DND-41 (cell line): ENCODE data around the gene DTWD2.

ENCODE experiments used
- EZH2 ChIP-seq: IDR thresholded peaks from 3 replicates; pipeline ENCODE4 v1.6.1; 2012; ENCODE audit warnings: borderline replicate concordance, low read depth, mild to moderate bottlenecking, moderate library complexity, low read length, inconsistent platforms; ENCODE audit not compliant: severe bottlenecking
- TF ChIP-seq, protein P1 (sequence below): IDR thresholded peaks from 2 replicates; pipeline ENCODE4 v1.5.1; 2012; ENCODE audit warnings: borderline replicate concordance, low read length, moderate library complexity, mild to moderate bottlenecking; ENCODE audit not compliant: poor library complexity, severe bottlenecking; ENCODE audit errors: extremely low read depth

DNA sequence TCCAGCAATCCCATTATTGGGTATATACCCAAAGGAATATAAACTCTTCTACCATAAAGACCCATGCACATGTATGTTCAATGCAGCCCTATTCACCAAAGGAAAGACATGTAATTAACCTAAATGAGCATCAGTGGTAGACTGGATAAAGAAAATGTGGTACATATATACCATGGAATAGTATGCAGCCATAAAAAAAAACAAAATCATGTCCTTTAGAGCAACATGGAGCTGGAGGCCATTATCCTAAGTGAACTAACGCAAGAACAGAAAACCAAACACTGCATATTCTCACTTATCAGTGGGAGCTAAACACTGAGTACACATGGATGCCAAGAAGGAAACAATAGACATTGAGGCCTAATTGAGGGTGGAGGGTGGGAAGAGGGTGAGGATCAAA is 27.8 kb downstream of the DTWD2 start:
- TF ChIP-seq, protein P1, sequence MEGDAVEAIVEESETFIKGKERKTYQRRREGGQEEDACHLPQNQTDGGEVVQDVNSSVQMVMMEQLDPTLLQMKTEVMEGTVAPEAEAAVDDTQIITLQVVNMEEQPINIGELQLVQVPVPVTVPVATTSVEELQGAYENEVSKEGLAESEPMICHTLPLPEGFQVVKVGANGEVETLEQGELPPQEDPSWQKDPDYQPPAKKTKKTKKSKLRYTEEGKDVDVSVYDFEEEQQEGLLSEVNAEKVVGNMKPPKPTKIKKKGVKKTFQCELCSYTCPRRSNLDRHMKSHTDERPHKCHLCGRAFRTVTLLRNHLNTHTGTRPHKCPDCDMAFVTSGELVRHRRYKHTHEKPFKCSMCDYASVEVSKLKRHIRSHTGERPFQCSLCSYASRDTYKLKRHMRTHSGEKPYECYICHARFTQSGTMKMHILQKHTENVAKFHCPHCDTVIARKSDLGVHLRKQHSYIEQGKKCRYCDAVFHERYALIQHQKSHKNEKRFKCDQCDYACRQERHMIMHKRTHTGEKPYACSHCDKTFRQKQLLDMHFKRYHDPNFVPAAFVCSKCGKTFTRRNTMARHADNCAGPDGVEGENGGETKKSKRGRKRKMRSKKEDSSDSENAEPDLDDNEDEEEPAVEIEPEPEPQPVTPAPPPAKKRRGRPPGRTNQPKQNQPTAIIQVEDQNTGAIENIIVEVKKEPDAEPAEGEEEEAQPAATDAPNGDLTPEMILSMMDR = no peak
- no peak for TF ChIP-seq EZH2
